Retinal pigment epithelial cell (primary cell): Measurements from ENCODE around the gene ORC6.

Experiments used
- DNase-seq: peaks from one replicate; pipeline ENCODE4 v3.0.0-alpha.2; 2010; ENCODE audit warnings: low read depth
- H3K4me3 ChIP-seq: 2 replicates; pipeline ENCODE4 v1.5.1; 2011; ENCODE audit warnings: mild to moderate bottlenecking, low read length, control low read depth, moderate library complexity
- TF ChIP-seq, protein P1 (sequence below): conservative IDR thresholded peaks from 2 replicates; pipeline ENCODE4 v1.5.1; 2011; ENCODE audit warnings: low read depth, low read length, control low read depth, inconsistent platforms

The ORC6 gene

DNA sequence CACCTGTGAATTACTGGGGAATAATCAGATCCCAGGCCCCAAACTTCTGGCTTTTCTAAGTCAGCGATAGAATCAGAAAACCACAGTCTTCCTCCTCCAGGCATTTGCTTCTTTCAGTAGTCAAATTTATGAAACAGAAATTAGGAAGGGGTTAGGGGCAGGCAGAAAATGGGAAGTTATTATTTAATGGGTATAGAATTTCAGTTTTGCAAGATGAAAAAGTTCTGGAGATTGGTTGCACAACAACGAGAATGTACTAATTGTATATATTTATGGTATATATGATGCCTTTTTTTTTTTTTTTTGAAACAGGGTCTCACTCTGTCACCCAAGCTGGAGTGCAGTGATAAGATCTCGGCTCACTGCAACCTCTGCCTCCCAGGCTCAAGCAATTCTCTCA, 23.5 kb downstream of the ORC6 start:
- H3K4me3 ChIP-seq, result no peak overlapping the region
- DNase-seq, result no peak
- TF ChIP-seq, protein P1, sequence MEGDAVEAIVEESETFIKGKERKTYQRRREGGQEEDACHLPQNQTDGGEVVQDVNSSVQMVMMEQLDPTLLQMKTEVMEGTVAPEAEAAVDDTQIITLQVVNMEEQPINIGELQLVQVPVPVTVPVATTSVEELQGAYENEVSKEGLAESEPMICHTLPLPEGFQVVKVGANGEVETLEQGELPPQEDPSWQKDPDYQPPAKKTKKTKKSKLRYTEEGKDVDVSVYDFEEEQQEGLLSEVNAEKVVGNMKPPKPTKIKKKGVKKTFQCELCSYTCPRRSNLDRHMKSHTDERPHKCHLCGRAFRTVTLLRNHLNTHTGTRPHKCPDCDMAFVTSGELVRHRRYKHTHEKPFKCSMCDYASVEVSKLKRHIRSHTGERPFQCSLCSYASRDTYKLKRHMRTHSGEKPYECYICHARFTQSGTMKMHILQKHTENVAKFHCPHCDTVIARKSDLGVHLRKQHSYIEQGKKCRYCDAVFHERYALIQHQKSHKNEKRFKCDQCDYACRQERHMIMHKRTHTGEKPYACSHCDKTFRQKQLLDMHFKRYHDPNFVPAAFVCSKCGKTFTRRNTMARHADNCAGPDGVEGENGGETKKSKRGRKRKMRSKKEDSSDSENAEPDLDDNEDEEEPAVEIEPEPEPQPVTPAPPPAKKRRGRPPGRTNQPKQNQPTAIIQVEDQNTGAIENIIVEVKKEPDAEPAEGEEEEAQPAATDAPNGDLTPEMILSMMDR, result no peak

DNA sequence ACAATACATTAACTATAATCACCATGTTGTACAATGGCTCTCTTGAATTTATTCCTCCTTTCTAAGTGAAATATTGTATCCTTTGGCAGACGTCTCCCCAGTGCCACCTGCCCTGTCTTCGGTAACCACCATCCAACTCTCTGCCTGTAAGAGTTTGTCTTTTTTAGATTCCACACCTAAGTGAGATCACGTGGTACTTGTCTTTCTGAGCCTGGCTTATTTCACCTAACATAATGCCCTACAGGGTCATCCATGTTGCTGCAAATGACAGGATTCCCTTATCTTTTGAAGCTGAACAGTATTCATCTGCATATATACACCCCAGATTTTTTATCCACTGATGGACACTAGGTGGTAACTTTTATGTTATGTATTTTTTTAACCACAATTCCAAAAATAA, 24.2 kb downstream of the ORC6 start:
- DNase-seq, result no peak
- no peak overlapping the region for H3K4me3 ChIP-seq
- TF ChIP-seq, protein P1, result no peak

DNA sequence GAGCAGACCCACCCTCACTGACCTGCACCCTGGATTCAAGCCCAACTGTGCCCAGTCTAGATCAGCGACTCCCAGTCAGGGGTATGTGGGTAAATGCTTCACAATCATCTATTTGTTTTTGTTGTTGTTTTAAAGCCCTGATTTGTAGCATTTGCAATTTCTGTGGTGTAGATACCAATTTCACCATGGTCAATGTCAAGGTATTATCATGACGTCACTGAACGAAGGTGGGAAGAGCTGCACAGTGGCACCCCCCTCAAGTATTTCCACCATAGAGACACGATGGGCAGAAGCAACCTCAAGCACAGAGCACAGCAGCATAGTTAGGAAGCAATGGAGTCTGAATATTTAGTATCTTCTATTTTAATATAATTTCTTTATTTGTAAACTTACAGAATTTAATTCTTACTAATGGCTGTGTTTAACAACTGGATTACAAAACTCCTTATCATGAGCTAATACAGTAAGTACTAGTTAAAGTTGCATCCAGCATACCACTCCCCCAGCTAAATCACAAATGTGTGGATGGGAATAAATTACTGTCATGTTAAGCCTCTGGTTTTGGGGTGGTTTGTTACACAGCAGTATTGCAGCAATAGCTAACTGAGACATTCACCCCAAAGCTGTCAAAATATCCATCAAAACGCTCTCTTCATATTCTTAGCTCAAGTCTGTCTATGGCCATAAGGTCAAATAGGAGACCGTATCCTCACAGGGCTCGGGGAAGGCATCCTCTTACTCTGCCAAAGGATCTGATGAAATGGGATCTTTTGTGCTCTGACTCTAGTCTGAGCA, 25.5 kb downstream of the ORC6 start:
- TF ChIP-seq, protein P1, result no peak

DNA sequence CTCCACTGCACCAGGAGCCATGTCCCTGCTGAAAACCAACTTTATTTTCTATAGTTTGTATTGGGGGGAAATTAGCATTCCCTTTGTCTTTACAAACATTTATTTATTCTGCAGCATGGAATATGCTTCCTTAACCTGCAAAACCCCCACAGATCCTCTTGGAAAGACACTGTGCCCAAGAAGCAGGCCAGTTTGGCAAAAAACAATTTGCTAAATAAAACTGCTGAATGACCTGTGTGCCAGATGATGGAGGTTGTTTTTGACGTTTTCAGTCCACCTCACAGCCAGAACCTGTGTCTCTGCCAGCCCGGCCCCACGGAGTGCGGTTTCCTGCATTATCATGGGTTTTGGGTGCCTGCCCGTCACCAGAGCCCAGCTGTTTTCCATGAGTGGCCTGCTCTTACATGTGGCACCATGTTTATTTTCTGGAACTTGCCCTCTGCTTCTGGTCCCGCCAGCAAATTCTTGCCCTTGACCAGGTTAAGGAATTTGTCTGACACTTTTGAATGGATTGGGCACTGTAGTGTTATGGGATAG, 26.4 kb downstream of the ORC6 start:
- H3K4me3 ChIP-seq, result no peak overlapping the region
- DNase-seq, result no peak
- TF ChIP-seq, protein P1, result no peak

More for the DNA sequence above, 25.5 kb downstream of the ORC6 start:
- H3K4me3 ChIP-seq, result no peak overlapping the region
- no peak for DNase-seq

DNA sequence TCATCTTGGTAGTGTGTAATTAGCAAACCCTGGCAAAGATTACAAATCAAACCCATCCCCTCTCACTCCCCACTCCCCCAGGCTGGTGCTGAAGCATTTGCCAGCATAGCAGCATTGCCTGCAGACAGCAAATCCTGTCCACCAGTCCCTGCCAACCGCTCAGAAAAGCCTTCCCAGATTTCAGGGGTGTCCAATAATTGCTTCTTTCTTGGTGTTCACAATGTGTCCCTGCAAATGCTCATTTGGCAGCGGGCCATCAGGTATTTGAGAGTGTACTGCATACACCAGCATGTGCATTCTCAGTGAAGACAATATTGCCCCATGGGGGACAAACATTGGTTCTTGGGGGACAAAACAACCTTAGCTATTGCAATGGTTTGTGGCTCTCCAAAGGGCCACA, 28.2 kb downstream of the ORC6 start:
- TF ChIP-seq, protein P1, result no peak
- no peak overlapping the region for H3K4me3 ChIP-seq
- no peak for DNase-seq

DNA sequence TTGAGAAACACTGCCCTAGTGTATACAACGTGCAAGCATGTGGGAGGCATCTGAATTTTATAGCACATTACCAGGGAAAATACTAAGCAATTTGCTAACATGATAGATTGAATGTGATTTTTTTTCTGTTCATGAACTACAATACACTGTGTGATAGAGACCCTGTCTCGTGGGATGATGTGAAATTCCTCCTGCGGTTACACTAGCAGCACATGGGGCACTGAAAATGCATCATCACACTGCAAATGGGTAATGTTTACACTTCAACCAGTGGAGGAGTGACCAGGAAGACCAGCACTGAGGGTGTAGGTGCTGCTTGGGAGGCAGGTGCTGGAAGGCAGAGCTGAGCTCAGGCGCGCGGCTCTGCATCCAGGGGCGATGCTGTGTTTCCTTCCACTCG, 28.8 kb downstream of the ORC6 start:
- no peak for DNase-seq
- TF ChIP-seq, protein P1, result no peak
- H3K4me3 ChIP-seq, result no peak overlapping the region

DNA sequence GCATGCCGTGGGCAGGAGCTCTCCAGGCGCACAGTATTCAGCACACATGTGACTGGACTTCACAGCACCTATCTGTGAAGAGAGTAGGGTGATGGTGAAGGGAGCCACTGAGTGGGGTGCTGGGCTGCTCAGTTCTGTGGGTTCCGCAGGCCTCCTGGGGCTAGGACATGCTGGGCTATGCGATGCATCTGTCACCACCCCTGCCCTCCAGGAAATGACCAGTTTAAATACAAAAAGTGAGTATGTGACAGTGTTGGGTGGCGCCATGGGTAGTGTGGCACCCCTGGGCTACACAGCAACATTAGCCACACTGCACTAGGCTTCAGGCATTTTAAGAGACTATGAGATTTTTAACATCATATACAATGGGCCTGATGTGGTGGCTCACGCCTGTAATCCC, 30.1 kb downstream of the ORC6 start:
- DNase-seq, result no peak
- TF ChIP-seq, protein P1, result no peak
- H3K4me3 ChIP-seq, result no peak overlapping the region
